ENCODE results near the gene NAT10. TPM values are rescaled to one million over a fixed set of nuclear protein-coding genes. Genes with fewer than 3 reads are reported as not detected.

The NAT10 gene
- total RNA-seq, 1 experiment from 2014 or later = 103 TPM

GRCh38 chr11:34098813-34099212, 6.6 kb upstream of the NAT10 start:
- Histone ChIP-seq H3K18ac (ENCODE audit: insufficient read length, low read depth, low read length) (no peak overlapping the region), H3K79me1 (ENCODE audit: insufficient read depth, low read depth, low read length, poor library complexity, severe bottlenecking) (no peaks in the 10 kb centered on the region), H4K20me1 (ENCODE audit: control insufficient read depth, insufficient read depth, insufficient read length) (no peaks in the 10 kb centered on the region), H3T11ph (ENCODE audit: low read length) (no peak overlapping the region), H3K23ac (ENCODE audit: insufficient read length, low read depth, low read length) (no peak overlapping the region), H3K4ac (ENCODE audit: low read depth, low read length) (no peak overlapping the region), H3K4me2 (ENCODE audit: insufficient read depth, insufficient read length, low read length) (no peak overlapping the region), H4K91ac (ENCODE audit: insufficient read length, low read depth, low read length) (no peak overlapping the region), H3K56ac (ENCODE audit: insufficient read length, low read depth, low read length) (no peak overlapping the region), H2BK12ac (ENCODE audit: insufficient read length, low read depth, low read length) (no peak overlapping the region), H3K79me2 (ENCODE audit: insufficient read depth, low read length) (no peaks in the 10 kb centered on the region), H2BK120ac (ENCODE audit: low read depth, low read length, poor library complexity, severe bottlenecking) (no peak overlapping the region), H4K5ac (ENCODE audit: insufficient read length, low read depth, low read length) (no peak overlapping the region), H2AFZ (ENCODE audit: low read length) (no peak overlapping the region), H3K4me1 (ENCODE audit: insufficient read depth, low read length) (no peaks in the 10 kb centered on the region), H3K27me3 (ENCODE audit: insufficient read depth, low read length) (no peaks in the 10 kb centered on the region), H3K23me2 (ENCODE audit: insufficient read length, low read depth, low read length, poor library complexity, severe bottlenecking) (no peaks in the 10 kb centered on the region), H2AK5ac (ENCODE audit: insufficient read length, low read length) (no peak overlapping the region), H2BK5ac (ENCODE audit: insufficient read length, low read length) (no peak overlapping the region), H2BK20ac (ENCODE audit: low read depth, low read length, poor library complexity, severe bottlenecking) (no peak overlapping the region), H3K9ac (ENCODE audit: extremely low read depth, insufficient read length, low read length) (no peak overlapping the region), H3K9me3 (ENCODE audit: control insufficient read depth, low read depth, low read length) (no peaks in the 10 kb centered on the region), H2BK15ac (ENCODE audit: low read depth, low read length) (no peak overlapping the region), H4K8ac (replicated peaks; ENCODE audit: insufficient read length, low read depth, low read length) (no peak overlapping the region), H3K27ac (ENCODE audit: insufficient read length, low read depth, low read length) (no peak overlapping the region), H3K14ac (ENCODE audit: insufficient read depth, low read length) (no peak overlapping the region)
- H3K36me3 Mint-ChIP-seq (ENCODE audit: insufficient read depth in 1 of 3, low read depth in 3 of 3) = peaks cover 38 to 70% (median 68%) of the 10 kb centered on the region in 3 experiments; a peak in 6 of 7 replicates
- DNase-seq = no peak
- H3K27ac Mint-ChIP-seq = no peak overlapping the region
- H3K27me3 Mint-ChIP-seq (ENCODE audit: low read depth) = no peaks in the 10 kb centered on the region
- TF ChIP-seq CTCF (conservative IDR thresholded peaks at IDR 0.05) = no peak
- 0 out of 4 replicates have a peak, but pooled peaks cover 0 to under 1% of the 10 kb centered on the region in 2 experiments for H3K4me1 Mint-ChIP-seq
- no CpG with 5 or more reads among the region's 2 CpGs for WGBS (ENCODE audit: extremely low coverage, insufficient read length, low lambda C conversion rate)
- no peaks in the 10 kb centered on the region for H3K9me3 Mint-ChIP-seq
- H3K4me3 Mint-ChIP-seq = no peak overlapping the region

Data from H9 (cell line).